HG03095 (cell line): Measurements from ENCODE around the gene COL27A1.

ENCODE experiments used
- ATAC-seq: cut with Tn5 transposase; IDR thresholded peaks from one replicate; pipeline ENCODE4 v1.9.1; 2021; ENCODE audit warnings: moderate library complexity; ENCODE audit not compliant: unreplicated experiment

Gene COL27A1

GRCh38 chr9:114238891-114239875 lies 83.8 kb downstream of the COL27A1 start:
- ATAC-seq: no peak

GRCh38 chr9:114240216-114240615 lies 84.9 kb downstream of the COL27A1 start:
- ATAC-seq: no peak

GRCh38 chr9:114240647-114241558 lies 85.6 kb downstream of the COL27A1 start:
- no peak for ATAC-seq

- no peak for ATAC-seq
These were observed 87.5 kb downstream of the COL27A1 start for GRCh38 chr9:114242837-114243236.

- no peak for ATAC-seq
These were observed 87.9 kb downstream of the COL27A1 start for GRCh38 chr9:114243240-114243639.

GRCh38 chr9:114244570-114244969 lies 89.2 kb downstream of the COL27A1 start:
- ATAC-seq: no peak

- no peak for ATAC-seq
These were observed 91.2 kb downstream of the COL27A1 start for GRCh38 chr9:114246558-114246957.

- ATAC-seq: no peak
These were observed 91.7 kb downstream of the COL27A1 start for GRCh38 chr9:114247077-114247476.

GRCh38 chr9:114247491-114247890 lies 92.2 kb downstream of the COL27A1 start:
- ATAC-seq: no peak

GRCh38 chr9:114248299-114248707 lies 93.0 kb downstream of the COL27A1 start:
- ATAC-seq: no peak

- ATAC-seq: no peak
These were observed 94.3 kb downstream of the COL27A1 start for GRCh38 chr9:114249424-114250234.

GRCh38 chr9:114250235-114250568 lies 94.9 kb downstream of the COL27A1 start:
- ATAC-seq: no peak

GRCh38 chr9:114250648-114251047 lies 95.3 kb downstream of the COL27A1 start:
- ATAC-seq: no peak

- no peak for ATAC-seq
These were observed 97.1 kb downstream of the COL27A1 start for GRCh38 chr9:114252394-114252793.

GRCh38 chr9:114256827-114257328 lies 101.5 kb downstream of the COL27A1 start:
- no peak for ATAC-seq

GRCh38 chr9:114258218-114258617 lies 102.9 kb downstream of the COL27A1 start:
- no peak for ATAC-seq

GRCh38 chr9:114258866-114259797 lies 103.8 kb downstream of the COL27A1 start:
- ATAC-seq: no peak

- no peak for ATAC-seq
These were observed 104.6 kb downstream of the COL27A1 start for GRCh38 chr9:114259798-114260523.

GRCh38 chr9:114261026-114261425 lies 105.7 kb downstream of the COL27A1 start:
- ATAC-seq: no peak
